Measurements from ENCODE around the gene PTPRG. TPM values are rescaled to one million over a fixed set of nuclear protein-coding genes. Genes with fewer than 3 reads are reported as not detected.

PTPRG gene
- total and polyA plus RNA-seq, 2 experiments from 2014 or later, result 15.2 to 45.7 TPM

DNA sequence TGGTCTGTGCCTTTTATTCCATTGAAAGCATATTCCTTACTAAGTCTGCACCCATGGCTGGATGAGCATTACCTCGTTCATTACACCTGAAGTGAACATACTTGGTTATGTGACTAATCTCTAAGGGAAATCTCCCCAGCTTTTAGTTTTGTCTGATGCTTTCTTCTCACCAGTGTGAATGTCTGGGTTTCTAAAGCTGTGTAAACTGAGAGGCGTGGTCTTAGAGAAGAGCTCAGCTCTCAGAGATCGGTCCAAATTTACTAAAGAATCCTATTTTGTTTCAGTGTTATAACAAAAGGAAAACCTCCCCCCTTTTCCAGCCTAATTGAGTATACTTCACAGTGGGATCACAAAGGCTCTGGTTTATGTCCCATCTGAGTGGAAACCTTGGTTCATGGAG, 352.3 kb downstream of the PTPRG start:
- Histone ChIP-seq H3K27ac (no peak overlapping the region), H3K36me3 (no peaks in the 10 kb centered on the region), H3K9me3 (ENCODE audit: low read depth) (no peaks in the 10 kb centered on the region), H3K4me1 (ENCODE audit: low read depth) (peaks cover 21% of the 10 kb centered on the region), H3K4me3 (no peak overlapping the region), H3K27me3 (no peaks in the 10 kb centered on the region)
- TF ChIP-seq, protein P1, sequence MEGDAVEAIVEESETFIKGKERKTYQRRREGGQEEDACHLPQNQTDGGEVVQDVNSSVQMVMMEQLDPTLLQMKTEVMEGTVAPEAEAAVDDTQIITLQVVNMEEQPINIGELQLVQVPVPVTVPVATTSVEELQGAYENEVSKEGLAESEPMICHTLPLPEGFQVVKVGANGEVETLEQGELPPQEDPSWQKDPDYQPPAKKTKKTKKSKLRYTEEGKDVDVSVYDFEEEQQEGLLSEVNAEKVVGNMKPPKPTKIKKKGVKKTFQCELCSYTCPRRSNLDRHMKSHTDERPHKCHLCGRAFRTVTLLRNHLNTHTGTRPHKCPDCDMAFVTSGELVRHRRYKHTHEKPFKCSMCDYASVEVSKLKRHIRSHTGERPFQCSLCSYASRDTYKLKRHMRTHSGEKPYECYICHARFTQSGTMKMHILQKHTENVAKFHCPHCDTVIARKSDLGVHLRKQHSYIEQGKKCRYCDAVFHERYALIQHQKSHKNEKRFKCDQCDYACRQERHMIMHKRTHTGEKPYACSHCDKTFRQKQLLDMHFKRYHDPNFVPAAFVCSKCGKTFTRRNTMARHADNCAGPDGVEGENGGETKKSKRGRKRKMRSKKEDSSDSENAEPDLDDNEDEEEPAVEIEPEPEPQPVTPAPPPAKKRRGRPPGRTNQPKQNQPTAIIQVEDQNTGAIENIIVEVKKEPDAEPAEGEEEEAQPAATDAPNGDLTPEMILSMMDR (IDR thresholded peaks at IDR 0.05; ENCODE audit: low read depth, low read length), result no peak
- DNase-seq (ENCODE audit: low read depth in 1 of 2, low spot score in 1 of 2), result no peak

DNA sequence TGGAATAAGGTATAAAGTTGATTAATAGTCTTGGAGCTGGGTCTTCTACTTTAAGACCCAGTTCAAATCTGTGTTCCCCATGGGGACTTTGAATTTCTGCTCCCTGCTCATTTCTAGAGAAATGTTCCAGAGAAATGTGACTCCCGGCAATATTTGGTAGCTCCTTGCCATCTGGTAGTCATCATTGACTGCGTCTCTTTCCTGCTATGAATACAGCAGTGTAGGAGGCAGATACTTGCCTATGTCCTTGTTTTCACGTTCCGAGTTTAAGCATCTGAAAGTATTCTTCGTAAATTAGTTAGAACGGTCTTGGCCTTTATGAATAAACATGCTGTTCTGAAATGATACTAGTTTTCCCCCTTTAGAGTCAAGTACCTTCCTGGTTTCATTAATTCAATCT, 352.9 kb downstream of the PTPRG start:
- no peaks in the 10 kb centered on the region for H3K9me3 ChIP-seq (ENCODE audit: low read depth)
- H3K36me3 ChIP-seq, result no peaks in the 10 kb centered on the region
- H3K4me3 ChIP-seq, result no peak overlapping the region
- TF ChIP-seq, protein P1 (IDR thresholded peaks at IDR 0.05; ENCODE audit: low read depth, low read length), result no peak
- DNase-seq (ENCODE audit: low read depth in 1 of 2, low spot score in 1 of 2), result no peak
- no peak overlapping the region for H3K27ac ChIP-seq
- no peaks in the 10 kb centered on the region for H3K27me3 ChIP-seq
- H3K4me1 ChIP-seq (ENCODE audit: low read depth), result peaks cover 21% of the 10 kb centered on the region

DNA sequence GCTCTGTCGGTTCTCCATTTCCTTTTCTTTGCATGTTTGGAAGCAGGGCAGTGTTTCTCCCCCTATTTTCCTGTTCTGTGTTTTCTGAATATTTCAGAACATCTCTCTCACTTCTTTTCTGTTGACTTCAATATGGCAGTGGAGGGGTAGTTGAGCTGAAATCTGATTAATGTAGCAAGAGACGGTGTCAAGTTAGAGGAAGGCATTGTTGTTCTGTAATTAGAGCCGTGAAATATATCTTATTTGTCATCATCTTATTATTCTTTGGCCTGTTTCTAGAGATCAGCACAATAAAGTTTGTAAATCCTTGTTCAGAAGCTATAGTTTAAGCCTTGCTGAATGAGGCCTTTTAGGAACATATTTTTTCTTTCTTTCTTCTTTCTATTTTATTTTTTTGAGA, 353.9 kb downstream of the PTPRG start:
- H3K36me3 ChIP-seq, result no peaks in the 10 kb centered on the region
- TF ChIP-seq, protein P1 (IDR thresholded peaks at IDR 0.05; ENCODE audit: low read depth, low read length), result no peak

DNA sequence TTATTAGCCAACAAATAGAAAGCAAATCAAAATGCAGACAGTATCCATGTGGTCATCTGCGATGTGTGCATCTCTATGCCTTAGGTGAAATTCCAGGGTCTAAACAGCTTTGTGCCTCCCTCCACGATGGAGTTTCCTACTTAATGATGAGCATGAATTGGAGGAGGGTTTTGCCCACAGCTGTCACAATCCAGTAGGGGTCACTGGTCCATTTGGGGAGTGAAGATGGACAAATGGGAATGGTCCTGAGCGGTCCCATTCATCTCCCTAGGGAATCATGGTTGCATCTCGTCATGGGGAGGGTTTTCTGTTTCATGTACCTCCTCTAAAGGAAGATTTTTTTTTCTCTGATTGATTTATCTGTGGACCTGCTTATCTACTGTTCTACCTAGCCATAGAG, 358.0 kb downstream of the PTPRG start:
- H3K27me3 ChIP-seq, result no peaks in the 10 kb centered on the region
- TF ChIP-seq, protein P1 (IDR thresholded peaks at IDR 0.05; ENCODE audit: low read depth, low read length), result no peak
- no peak for DNase-seq (ENCODE audit: low read depth in 1 of 2, low spot score in 1 of 2)
- H3K4me1 ChIP-seq (ENCODE audit: low read depth), result peaks cover 8% of the 10 kb centered on the region
- no peak overlapping the region for H3K4me3 ChIP-seq
- no peaks in the 10 kb centered on the region for H3K9me3 ChIP-seq (ENCODE audit: low read depth)
- no peak overlapping the region for H3K27ac ChIP-seq
- no peaks in the 10 kb centered on the region for H3K36me3 ChIP-seq

More for the DNA sequence above, 353.9 kb downstream of the PTPRG start:
- Histone ChIP-seq H3K27me3 (no peaks in the 10 kb centered on the region), H3K4me3 (no peak overlapping the region), H3K4me1 (ENCODE audit: low read depth) (peaks cover 20% of the 10 kb centered on the region), H3K9me3 (ENCODE audit: low read depth) (no peaks in the 10 kb centered on the region), H3K27ac (no peak overlapping the region)
- no peak for DNase-seq (ENCODE audit: low read depth in 1 of 2, low spot score in 1 of 2)

DNA sequence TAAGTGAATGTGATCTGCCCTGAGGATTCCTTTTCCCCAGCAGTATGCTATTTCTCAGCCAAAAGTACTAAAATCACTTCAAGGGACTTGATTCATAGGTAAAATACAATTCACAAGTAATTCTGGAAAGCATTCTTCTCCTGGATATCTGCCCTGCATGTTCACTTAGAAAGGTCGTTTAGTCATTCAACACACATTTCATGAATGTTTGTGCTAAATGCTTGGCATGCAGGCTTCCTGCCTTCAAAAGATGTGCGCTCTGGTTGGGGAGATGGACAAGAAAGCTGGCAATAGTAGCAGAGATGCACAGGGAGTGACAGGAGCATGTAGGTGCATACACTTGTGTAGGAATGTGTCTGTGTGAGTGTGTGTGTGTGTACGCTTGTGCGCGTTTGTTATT, 360.7 kb downstream of the PTPRG start:
- no peak for DNase-seq (ENCODE audit: low read depth in 1 of 2, low spot score in 1 of 2)
- H3K36me3 ChIP-seq, result no peaks in the 10 kb centered on the region
- TF ChIP-seq, protein P1 (IDR thresholded peaks at IDR 0.05; ENCODE audit: low read depth, low read length), result no peak
- peaks cover 27% of the 10 kb centered on the region for H3K4me1 ChIP-seq (ENCODE audit: low read depth)
- H3K9me3 ChIP-seq (ENCODE audit: low read depth), result no peaks in the 10 kb centered on the region
- peak overlapping the region; percentile 25 for H3K27ac ChIP-seq
- H3K4me3 ChIP-seq, result no peak overlapping the region
- H3K27me3 ChIP-seq, result no peaks in the 10 kb centered on the region
